Measurements from ENCODE around the gene B3GNT5.

Gene B3GNT5

DNA sequence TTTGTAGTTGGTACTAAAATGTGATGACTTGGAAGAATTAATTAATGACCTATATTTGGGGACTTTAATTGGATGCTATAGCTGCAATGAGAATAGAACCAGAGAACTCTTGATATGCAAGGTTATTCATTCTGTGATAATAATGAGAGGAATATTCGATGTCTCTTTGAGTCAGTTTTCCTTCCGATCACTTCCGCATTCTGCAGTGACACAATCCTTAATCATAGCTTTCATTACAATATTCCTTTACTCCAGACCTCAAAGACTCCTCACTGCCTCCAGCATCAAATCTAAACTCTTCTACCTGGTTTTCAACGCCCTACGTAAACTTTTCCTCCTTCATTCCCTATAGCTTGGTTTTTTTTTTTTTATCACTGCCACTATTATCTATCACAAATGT is 21.6 kb downstream of the B3GNT5 start (continued):
- TF ChIP-seq ZNF391 (tag by site-specific recombination; IDR thresholded peaks at IDR 0.05; ENCODE audit: borderline replicate concordance, low read depth), result no peak

DNA sequence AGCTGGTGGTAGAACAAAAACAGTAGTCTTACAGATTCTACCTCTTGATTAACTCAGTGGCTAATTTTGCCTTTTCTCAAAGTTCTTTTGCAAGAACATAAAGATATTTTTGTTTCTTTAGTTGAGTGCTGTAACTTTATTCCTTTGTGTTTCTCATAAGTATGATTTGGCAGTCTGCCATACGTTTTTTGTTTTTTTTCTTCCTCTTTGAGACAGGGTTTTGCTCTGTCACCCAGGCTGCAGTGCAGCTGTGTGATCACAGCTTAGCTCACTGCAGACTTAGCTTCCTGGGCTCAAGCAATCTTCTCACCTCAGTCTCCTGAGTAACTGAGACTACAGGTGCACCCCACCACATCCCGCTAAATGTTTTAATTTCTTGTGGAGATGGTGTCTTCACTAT is 22.4 kb downstream of the B3GNT5 start:
- peaks cover 0 to 2% of the 10 kb centered on the region in 2 experiments; a peak in 1 of 3 replicates for H3K36me3 ChIP-seq (ENCODE audit: control insufficient read depth in 2 of 2, insufficient read depth in 1 of 2, low read length in 2 of 2)
- H3K4me1 ChIP-seq (ENCODE audit: control insufficient read depth, insufficient read depth, low read length), result no peaks in the 10 kb centered on the region
- H3K4me3 ChIP-seq (ENCODE audit: low read depth, low read length), result no peak overlapping the region
- ChIA-PET POLR2A (interaction anchor here (0.6 kb wide), 1 partner anchor 188 kb away, joined by 4 read pairs; no protein-coding TSS in a partner anchor), CTCF (no interaction called here)
- TF ChIP-seq OSR2 (tag by site-specific recombination; IDR thresholded peaks at IDR 0.05) (0 out of 2 replicates have a peak, but pooled peaks have one; percentile 30), ZNF510 (tag by site-specific recombination; IDR thresholded peaks at IDR 0.05; ENCODE audit: insufficient replicate concordance) (no peak), ZNF501 (tag by site-specific recombination; IDR thresholded peaks at IDR 0.05) (no peak), WT1 (tag by site-specific recombination; IDR thresholded peaks at IDR 0.05) (no peak)
- TF ChIP-seq, protein P1, sequence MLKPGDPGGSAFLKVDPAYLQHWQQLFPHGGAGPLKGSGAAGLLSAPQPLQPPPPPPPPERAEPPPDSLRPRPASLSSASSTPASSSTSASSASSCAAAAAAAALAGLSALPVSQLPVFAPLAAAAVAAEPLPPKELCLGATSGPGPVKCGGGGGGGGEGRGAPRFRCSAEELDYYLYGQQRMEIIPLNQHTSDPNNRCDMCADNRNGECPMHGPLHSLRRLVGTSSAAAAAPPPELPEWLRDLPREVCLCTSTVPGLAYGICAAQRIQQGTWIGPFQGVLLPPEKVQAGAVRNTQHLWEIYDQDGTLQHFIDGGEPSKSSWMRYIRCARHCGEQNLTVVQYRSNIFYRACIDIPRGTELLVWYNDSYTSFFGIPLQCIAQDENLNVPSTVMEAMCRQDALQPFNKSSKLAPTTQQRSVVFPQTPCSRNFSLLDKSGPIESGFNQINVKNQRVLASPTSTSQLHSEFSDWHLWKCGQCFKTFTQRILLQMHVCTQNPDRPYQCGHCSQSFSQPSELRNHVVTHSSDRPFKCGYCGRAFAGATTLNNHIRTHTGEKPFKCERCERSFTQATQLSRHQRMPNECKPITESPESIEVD (tag by site-specific recombination; IDR thresholded peaks at IDR 0.05), result peak; percentile 82
- no peaks in the 10 kb centered on the region for H3K9me3 ChIP-seq (ENCODE audit: control insufficient read depth, insufficient read depth, low read depth, low read length)
- H3K27ac ChIP-seq (ENCODE audit: extremely low read depth, low read depth, low read length), result no peak overlapping the region

DNA sequence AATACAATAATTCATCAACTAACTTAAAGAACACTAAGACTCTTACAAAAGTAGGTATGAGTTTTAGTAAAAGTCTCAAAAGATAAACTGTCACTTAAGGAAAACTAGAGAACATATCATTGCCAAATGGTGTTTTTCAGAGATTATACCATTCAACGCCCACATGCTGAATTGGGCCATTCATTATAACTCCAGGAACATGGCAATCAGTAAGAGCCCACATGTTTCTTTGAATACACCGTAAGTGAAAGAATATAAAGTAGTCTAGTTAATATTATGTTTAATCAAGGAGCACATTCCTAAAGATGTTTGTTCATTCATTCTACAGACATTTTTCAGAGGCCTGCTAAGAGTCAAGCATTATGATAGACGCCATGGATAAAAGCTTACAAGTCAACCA is 22.9 kb downstream of the B3GNT5 start:
- H3K27ac ChIP-seq (ENCODE audit: extremely low read depth, low read depth, low read length), result no peak overlapping the region
- CTCF ChIA-PET, result no interaction called here

DNA sequence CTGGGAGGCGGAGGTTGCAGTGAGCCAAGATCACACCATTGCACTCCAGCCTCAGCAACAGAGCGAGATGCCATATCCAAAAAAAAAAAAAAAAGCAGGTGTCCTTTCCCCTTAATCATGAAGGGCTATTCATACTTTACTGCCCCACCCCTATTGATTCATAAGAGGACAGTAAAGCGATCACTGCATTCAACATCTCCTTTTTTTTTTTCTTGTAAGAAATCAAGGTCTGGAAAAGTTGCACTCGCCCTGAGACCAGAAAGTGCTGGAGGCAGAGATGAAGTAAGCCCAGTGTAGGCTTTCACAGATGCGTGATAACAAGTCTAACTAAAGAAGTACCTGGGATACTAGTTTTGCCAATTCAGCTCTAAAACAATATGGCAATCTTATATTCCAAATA is 24.2 kb downstream of the B3GNT5 start:
- ChIA-PET CTCF (no interaction called here), POLR2A (interaction anchor here (0.7 kb wide), 1 partner anchor 23 kb away, joined by 3 read pairs; no protein-coding TSS in a partner anchor)
- Histone ChIP-seq H3K4me1 (ENCODE audit: control insufficient read depth, insufficient read depth, low read length) (no peaks in the 10 kb centered on the region), H3K27ac (ENCODE audit: extremely low read depth, low read depth, low read length) (no peak overlapping the region), H3K4me3 (ENCODE audit: low read depth, low read length) (no peak overlapping the region), H3K36me3 (ENCODE audit: control insufficient read depth in 2 of 2, insufficient read depth in 1 of 2, low read length in 2 of 2) (no peaks in the 10 kb centered on the region), H3K9me3 (ENCODE audit: control insufficient read depth, insufficient read depth, low read depth, low read length) (no peaks in the 10 kb centered on the region)
- TF ChIP-seq ZNF146 (tag by site-specific recombination; IDR thresholded peaks at IDR 0.05), result no peak
- no peak for TF ChIP-seq ZNF23 (tag by site-specific recombination; IDR thresholded peaks at IDR 0.05; ENCODE audit: borderline replicate concordance)
- TF ChIP-seq BCL11A (tag by site-specific recombination; IDR thresholded peaks at IDR 0.05; ENCODE audit: low read depth), result no peak
- TF ChIP-seq, protein P2, sequence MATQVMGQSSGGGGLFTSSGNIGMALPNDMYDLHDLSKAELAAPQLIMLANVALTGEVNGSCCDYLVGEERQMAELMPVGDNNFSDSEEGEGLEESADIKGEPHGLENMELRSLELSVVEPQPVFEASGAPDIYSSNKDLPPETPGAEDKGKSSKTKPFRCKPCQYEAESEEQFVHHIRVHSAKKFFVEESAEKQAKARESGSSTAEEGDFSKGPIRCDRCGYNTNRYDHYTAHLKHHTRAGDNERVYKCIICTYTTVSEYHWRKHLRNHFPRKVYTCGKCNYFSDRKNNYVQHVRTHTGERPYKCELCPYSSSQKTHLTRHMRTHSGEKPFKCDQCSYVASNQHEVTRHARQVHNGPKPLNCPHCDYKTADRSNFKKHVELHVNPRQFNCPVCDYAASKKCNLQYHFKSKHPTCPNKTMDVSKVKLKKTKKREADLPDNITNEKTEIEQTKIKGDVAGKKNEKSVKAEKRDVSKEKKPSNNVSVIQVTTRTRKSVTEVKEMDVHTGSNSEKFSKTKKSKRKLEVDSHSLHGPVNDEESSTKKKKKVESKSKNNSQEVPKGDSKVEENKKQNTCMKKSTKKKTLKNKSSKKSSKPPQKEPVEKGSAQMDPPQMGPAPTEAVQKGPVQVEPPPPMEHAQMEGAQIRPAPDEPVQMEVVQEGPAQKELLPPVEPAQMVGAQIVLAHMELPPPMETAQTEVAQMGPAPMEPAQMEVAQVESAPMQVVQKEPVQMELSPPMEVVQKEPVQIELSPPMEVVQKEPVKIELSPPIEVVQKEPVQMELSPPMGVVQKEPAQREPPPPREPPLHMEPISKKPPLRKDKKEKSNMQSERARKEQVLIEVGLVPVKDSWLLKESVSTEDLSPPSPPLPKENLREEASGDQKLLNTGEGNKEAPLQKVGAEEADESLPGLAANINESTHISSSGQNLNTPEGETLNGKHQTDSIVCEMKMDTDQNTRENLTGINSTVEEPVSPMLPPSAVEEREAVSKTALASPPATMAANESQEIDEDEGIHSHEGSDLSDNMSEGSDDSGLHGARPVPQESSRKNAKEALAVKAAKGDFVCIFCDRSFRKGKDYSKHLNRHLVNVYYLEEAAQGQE (tag by site-specific recombination; IDR thresholded peaks at IDR 0.05), result no peak
- TF ChIP-seq ZNF2 (tag by site-specific recombination; IDR thresholded peaks at IDR 0.05), result no peak
- TF ChIP-seq, protein P3, sequence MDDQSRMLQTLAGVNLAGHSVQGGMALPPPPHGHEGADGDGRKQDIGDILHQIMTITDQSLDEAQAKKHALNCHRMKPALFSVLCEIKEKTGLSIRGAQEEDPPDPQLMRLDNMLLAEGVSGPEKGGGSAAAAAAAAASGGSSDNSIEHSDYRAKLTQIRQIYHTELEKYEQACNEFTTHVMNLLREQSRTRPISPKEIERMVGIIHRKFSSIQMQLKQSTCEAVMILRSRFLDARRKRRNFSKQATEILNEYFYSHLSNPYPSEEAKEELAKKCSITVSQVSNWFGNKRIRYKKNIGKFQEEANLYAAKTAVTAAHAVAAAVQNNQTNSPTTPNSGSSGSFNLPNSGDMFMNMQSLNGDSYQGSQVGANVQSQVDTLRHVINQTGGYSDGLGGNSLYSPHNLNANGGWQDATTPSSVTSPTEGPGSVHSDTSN (CRISPR knock-in tag; IDR thresholded peaks at IDR 0.05), result no peak
- TF ChIP-seq ZNF677 (tag by site-specific recombination; IDR thresholded peaks at IDR 0.05), result no peak
- no peak for TF ChIP-seq ZNF37A (tag by site-specific recombination; IDR thresholded peaks at IDR 0.05)
- TF ChIP-seq, protein P4, sequence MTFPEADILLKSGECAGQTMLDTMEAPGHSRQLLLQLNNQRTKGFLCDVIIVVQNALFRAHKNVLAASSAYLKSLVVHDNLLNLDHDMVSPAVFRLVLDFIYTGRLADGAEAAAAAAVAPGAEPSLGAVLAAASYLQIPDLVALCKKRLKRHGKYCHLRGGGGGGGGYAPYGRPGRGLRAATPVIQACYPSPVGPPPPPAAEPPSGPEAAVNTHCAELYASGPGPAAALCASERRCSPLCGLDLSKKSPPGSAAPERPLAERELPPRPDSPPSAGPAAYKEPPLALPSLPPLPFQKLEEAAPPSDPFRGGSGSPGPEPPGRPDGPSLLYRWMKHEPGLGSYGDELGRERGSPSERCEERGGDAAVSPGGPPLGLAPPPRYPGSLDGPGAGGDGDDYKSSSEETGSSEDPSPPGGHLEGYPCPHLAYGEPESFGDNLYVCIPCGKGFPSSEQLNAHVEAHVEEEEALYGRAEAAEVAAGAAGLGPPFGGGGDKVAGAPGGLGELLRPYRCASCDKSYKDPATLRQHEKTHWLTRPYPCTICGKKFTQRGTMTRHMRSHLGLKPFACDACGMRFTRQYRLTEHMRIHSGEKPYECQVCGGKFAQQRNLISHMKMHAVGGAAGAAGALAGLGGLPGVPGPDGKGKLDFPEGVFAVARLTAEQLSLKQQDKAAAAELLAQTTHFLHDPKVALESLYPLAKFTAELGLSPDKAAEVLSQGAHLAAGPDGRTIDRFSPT (tag by site-specific recombination; IDR thresholded peaks at IDR 0.05), result no peak
- TF ChIP-seq, protein P5, sequence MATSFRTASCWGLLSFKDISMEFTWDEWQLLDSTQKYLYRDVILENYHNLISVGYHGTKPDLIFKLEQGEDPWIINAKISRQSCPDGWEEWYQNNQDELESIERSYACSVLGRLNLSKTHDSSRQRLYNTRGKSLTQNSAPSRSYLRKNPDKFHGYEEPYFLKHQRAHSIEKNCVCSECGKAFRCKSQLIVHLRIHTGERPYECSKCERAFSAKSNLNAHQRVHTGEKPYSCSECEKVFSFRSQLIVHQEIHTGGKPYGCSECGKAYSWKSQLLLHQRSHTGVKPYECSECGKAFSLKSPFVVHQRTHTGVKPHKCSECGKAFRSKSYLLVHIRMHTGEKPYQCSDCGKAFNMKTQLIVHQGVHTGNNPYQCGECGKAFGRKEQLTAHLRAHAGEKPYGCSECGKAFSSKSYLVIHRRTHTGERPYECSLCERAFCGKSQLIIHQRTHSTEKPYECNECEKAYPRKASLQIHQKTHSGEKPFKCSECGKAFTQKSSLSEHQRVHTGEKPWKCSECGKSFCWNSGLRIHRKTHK (tag by site-specific recombination; IDR thresholded peaks at IDR 0.05), result no peak
- TF ChIP-seq ZNF423 (tag by site-specific recombination; IDR thresholded peaks at IDR 0.05), result no peak
- no peak for TF ChIP-seq ZNF585B (tag by site-specific recombination; IDR thresholded peaks at IDR 0.05)
- TF ChIP-seq OVOL3 (tag by site-specific recombination; IDR thresholded peaks at IDR 0.05), result no peak

More for the DNA sequence above, 22.9 kb downstream of the B3GNT5 start:
- no peaks in the 10 kb centered on the region for H3K36me3 ChIP-seq (ENCODE audit: control insufficient read depth in 2 of 2, insufficient read depth in 1 of 2, low read length in 2 of 2)
- H3K4me1 ChIP-seq (ENCODE audit: control insufficient read depth, insufficient read depth, low read length), result no peaks in the 10 kb centered on the region
- H3K4me3 ChIP-seq (ENCODE audit: low read depth, low read length), result no peak overlapping the region
- no peak for TF ChIP-seq ZNF214 (tag by site-specific recombination; IDR thresholded peaks at IDR 0.05; ENCODE audit: borderline replicate concordance)
- no peak for TF ChIP-seq ZSCAN16 (tag by site-specific recombination; IDR thresholded peaks at IDR 0.05)
- TF ChIP-seq ZNF10 (tag by site-specific recombination; IDR thresholded peaks at IDR 0.05), result no peak
- no peak for TF ChIP-seq ZNF202 (tag by site-specific recombination; IDR thresholded peaks at IDR 0.05; ENCODE audit: borderline replicate concordance)
- POLR2A ChIA-PET, result no interaction called here
- no peaks in the 10 kb centered on the region for H3K9me3 ChIP-seq (ENCODE audit: control insufficient read depth, insufficient read depth, low read depth, low read length)

All from HEK293 (cell line).